Immature natural killer cell (primary cell): Measurements from ENCODE around the gene GGCT. TPM values are rescaled to one million over a fixed set of nuclear protein-coding genes. Genes with fewer than 3 reads are reported as not detected.

Experiments used
- DNase-seq, 3 donors: peaks; one replicate each; pipeline ENCODE4 v3.0.0; 2022; ENCODE audit warnings: mixed read lengths in 1 of 3
- H3K27ac Mint-ChIP-seq, 6 donors: one replicate each; pipeline ENCODE4 v1.8.0; 2020; ENCODE audit warnings: mixed read lengths in 6 of 6, mild to moderate bottlenecking in 5 of 6, inconsistent platforms in 4 of 6, moderate library complexity in 3 of 6
- H3K27me3 Mint-ChIP-seq, 3 donors: one replicate each; pipeline ENCODE4 v1.8.0; 2020 to 2021; ENCODE audit warnings: low read depth in 3 of 3, mild to moderate bottlenecking in 3 of 3, mixed read lengths in 3 of 3, moderate library complexity in 3 of 3, inconsistent platforms in 1 of 3
- H3K36me3 Mint-ChIP-seq, 3 donors: one replicate each; pipeline ENCODE4 v1.8.0; 2020; ENCODE audit warnings: mixed read lengths in 3 of 3, inconsistent platforms in 2 of 3, mild to moderate bottlenecking in 2 of 3
- H3K4me1 Mint-ChIP-seq, 2 donors: one replicate each; pipeline ENCODE4 v1.8.0; 2020; ENCODE audit warnings: inconsistent platforms in 2 of 2, mild to moderate bottlenecking in 2 of 2, mixed read lengths in 2 of 2, moderate library complexity in 1 of 2
- H3K4me3 Mint-ChIP-seq, 5 donors: one replicate each; pipeline ENCODE4 v1.8.0; 2020; ENCODE audit warnings: mild to moderate bottlenecking in 5 of 5, mixed read lengths in 5 of 5, inconsistent platforms in 3 of 5, moderate library complexity in 3 of 5
- H3K9me3 Mint-ChIP-seq, 6 donors: one replicate each; pipeline ENCODE4 v1.8.0; 2020; ENCODE audit warnings: mild to moderate bottlenecking in 6 of 6, mixed read lengths in 6 of 6, inconsistent platforms in 4 of 6, moderate library complexity in 3 of 6
- polyA plus RNA-seq, 3 donors: library from polyadenylated mRNA; unstranded; fragments of 300-500 nt; fragmentation: Illumina TruSeq; gene quantifications; one replicate each; pipeline ENCODE4 v1.2.3, GENCODE V29; 2021

Gene GGCT
- polyA plus RNA-seq, 3 donors from 2014 or later = 20.3 to 27.2 (median 25.3) TPM

GRCh38 chr7:30472081-30472783, 32.4 kb downstream of the GGCT start:
- Mint-ChIP-seq H3K4me1 (peaks cover 65 to 90% of the 10 kb centered on the region in 2 donors), H3K27me3 (no peaks in the 10 kb centered on the region)

GRCh38 chr7:30471205-30471604, 33.4 kb downstream of the GGCT start:
- peak overlapping the region; percentile 39 to 64 (median 50) for H3K27ac Mint-ChIP-seq
- H3K9me3 Mint-ChIP-seq = no peaks in the 10 kb centered on the region
- no peak for DNase-seq
- H3K4me1 Mint-ChIP-seq = peaks cover 61 to 90% of the 10 kb centered on the region in 2 donors
- peak overlapping the region in 4 of 5 donors; percentile 18 to 50 (median 32) for H3K4me3 Mint-ChIP-seq
- H3K36me3 Mint-ChIP-seq = peaks cover 0 to 25% (median 6%) of the 10 kb centered on the region in 3 donors
- no peaks in the 10 kb centered on the region for H3K27me3 Mint-ChIP-seq

More at GRCh38 chr7:30472081-30472783, 32.4 kb downstream of the GGCT start:
- peak overlapping the region in 4 of 5 donors; percentile 13 to 62 (median 50) for H3K4me3 Mint-ChIP-seq
- H3K27ac Mint-ChIP-seq = peak overlapping the region in 5 of 6 donors; percentile 42 to 79 (median 53)
- DNase-seq = peak in 1 of 3 donors; percentile 6
- H3K9me3 Mint-ChIP-seq = no peaks in the 10 kb centered on the region
- H3K36me3 Mint-ChIP-seq = peaks cover 0 to 25% (median 6%) of the 10 kb centered on the region in 3 donors

- H3K9me3 Mint-ChIP-seq = no peaks in the 10 kb centered on the region
- H3K36me3 Mint-ChIP-seq = peaks cover 0 to 25% (median 6%) of the 10 kb centered on the region in 3 donors
- peak overlapping the region in 4 of 5 donors; percentile 18 to 50 (median 32) for H3K4me3 Mint-ChIP-seq
- no peak for DNase-seq
- H3K27me3 Mint-ChIP-seq = no peaks in the 10 kb centered on the region
- H3K4me1 Mint-ChIP-seq = peaks cover 61 to 90% of the 10 kb centered on the region in 2 donors
- peak overlapping the region in 5 of 6 donors; percentile 39 to 64 (median 50) for H3K27ac Mint-ChIP-seq
These were observed 33.9 kb downstream of the GGCT start for GRCh38 chr7:30470771-30471170.

- Mint-ChIP-seq H3K4me1 (peaks cover 62 to 90% of the 10 kb centered on the region in 2 donors), H3K36me3 (peaks cover 0 to 25% (median 6%) of the 10 kb centered on the region in 3 donors), H3K27me3 (no peaks in the 10 kb centered on the region), H3K9me3 (no peaks in the 10 kb centered on the region), H3K27ac (peak overlapping the region in 2 of 6 donors; percentile 30 to 32), H3K4me3 (no peak overlapping the region)
- DNase-seq = no peak
These were observed 34.4 kb downstream of the GGCT start for GRCh38 chr7:30470163-30470770.

- no peaks in the 10 kb centered on the region for H3K9me3 Mint-ChIP-seq
- H3K27me3 Mint-ChIP-seq = no peaks in the 10 kb centered on the region
- peaks cover 67 to 90% of the 10 kb centered on the region in 2 donors for H3K4me1 Mint-ChIP-seq
- peak overlapping the region in 1 of 5 donors; percentile 23 for H3K4me3 Mint-ChIP-seq
- peaks cover 0 to 22% (median 6%) of the 10 kb centered on the region in 3 donors for H3K36me3 Mint-ChIP-seq
- DNase-seq = no peak
- H3K27ac Mint-ChIP-seq = no peak overlapping the region
These were observed 35.3 kb downstream of the GGCT start for GRCh38 chr7:30469303-30469702.

GRCh38 chr7:30468791-30469190, 35.8 kb downstream of the GGCT start:
- peak overlapping the region in 1 of 6 donors; percentile 45 for H3K27ac Mint-ChIP-seq
- H3K9me3 Mint-ChIP-seq = no peaks in the 10 kb centered on the region
- DNase-seq = no peak
- H3K36me3 Mint-ChIP-seq = peaks cover 0 to 22% (median 3%) of the 10 kb centered on the region in 3 donors
- H3K4me3 Mint-ChIP-seq = no peak overlapping the region
- no peaks in the 10 kb centered on the region for H3K27me3 Mint-ChIP-seq
- H3K4me1 Mint-ChIP-seq = peaks cover 70 to 90% of the 10 kb centered on the region in 2 donors

GRCh38 chr7:30468041-30468440, 36.6 kb downstream of the GGCT start:
- Mint-ChIP-seq H3K36me3 (peaks cover 0 to 19% (median 3%) of the 10 kb centered on the region in 3 donors), H3K9me3 (no peaks in the 10 kb centered on the region), H3K27me3 (no peaks in the 10 kb centered on the region), H3K4me3 (no peak overlapping the region), H3K4me1 (peaks cover 74 to 90% of the 10 kb centered on the region in 2 donors), H3K27ac (peak overlapping the region in 2 of 6 donors; percentile 38 to 69)
- no peak for DNase-seq

GRCh38 chr7:30467271-30467670, 37.4 kb downstream of the GGCT start:
- peak overlapping the region in 1 of 6 donors; percentile 51 for H3K27ac Mint-ChIP-seq
- peaks cover 67 to 84% of the 10 kb centered on the region in 2 donors for H3K4me1 Mint-ChIP-seq
- no peaks in the 10 kb centered on the region for H3K9me3 Mint-ChIP-seq

GRCh38 chr7:30466266-30466665, 38.4 kb downstream of the GGCT start:
- Mint-ChIP-seq H3K36me3 (peaks cover 0 to 9% (median 3%) of the 10 kb centered on the region in 3 donors), H3K27ac (peak overlapping the region in 3 of 6 donors; percentile 14 to 51 (median 17)), H3K27me3 (peaks cover 0 to 2% (median 0%) of the 10 kb centered on the region in 3 donors), H3K9me3 (no peaks in the 10 kb centered on the region), H3K4me1 (peaks cover 57 to 74% of the 10 kb centered on the region in 2 donors), H3K4me3 (no peak overlapping the region)
- DNase-seq = no peak

More at GRCh38 chr7:30467271-30467670, 37.4 kb downstream of the GGCT start:
- H3K27me3 Mint-ChIP-seq = peaks cover 0 to 2% (median 0%) of the 10 kb centered on the region in 3 donors
- no peak for DNase-seq
- H3K36me3 Mint-ChIP-seq = peaks cover 0 to 11% (median 3%) of the 10 kb centered on the region in 3 donors
- H3K4me3 Mint-ChIP-seq = no peak overlapping the region

- Mint-ChIP-seq H3K9me3 (no peaks in the 10 kb centered on the region), H3K36me3 (peaks cover 0 to 9% (median 3%) of the 10 kb centered on the region in 3 donors), H3K4me3 (no peak overlapping the region), H3K27me3 (peaks cover 0 to 2% (median 0%) of the 10 kb centered on the region in 3 donors), H3K4me1 (peaks cover 52 to 69% of the 10 kb centered on the region in 2 donors), H3K27ac (no peak overlapping the region)
- DNase-seq = no peak
These were observed 38.8 kb downstream of the GGCT start for GRCh38 chr7:30465811-30466180.

GRCh38 chr7:30465046-30465810, 39.4 kb downstream of the GGCT start:
- no peak overlapping the region for H3K4me3 Mint-ChIP-seq
- peak overlapping the region in 1 of 6 donors; percentile 63 for H3K27ac Mint-ChIP-seq
- DNase-seq = no peak
- peaks cover 46 to 65% of the 10 kb centered on the region in 2 donors for H3K4me1 Mint-ChIP-seq
- H3K9me3 Mint-ChIP-seq = no peaks in the 10 kb centered on the region
- peaks cover 0 to 2% (median 0%) of the 10 kb centered on the region in 3 donors for H3K27me3 Mint-ChIP-seq
- H3K36me3 Mint-ChIP-seq = peaks cover 0 to 5% (median 3%) of the 10 kb centered on the region in 3 donors

GRCh38 chr7:30464231-30464671, 40.4 kb downstream of the GGCT start:
- peaks cover 0 to 2% (median 0%) of the 10 kb centered on the region in 3 donors for H3K27me3 Mint-ChIP-seq
- peaks cover 0 to 2% (median 0%) of the 10 kb centered on the region in 6 donors for H3K9me3 Mint-ChIP-seq
- peaks cover 44 to 66% of the 10 kb centered on the region in 2 donors for H3K4me1 Mint-ChIP-seq
- DNase-seq = no peak
- H3K36me3 Mint-ChIP-seq = peaks cover 0 to 5% (median 4%) of the 10 kb centered on the region in 3 donors
- no peak overlapping the region for H3K27ac Mint-ChIP-seq
- no peak overlapping the region for H3K4me3 Mint-ChIP-seq
